Gastrocnemius medialis (tissue), 4 donors: Measurements from ENCODE around the gene CCDC85B. TPM values are rescaled to one million over a fixed set of nuclear protein-coding genes. Genes with fewer than 3 reads are reported as not detected.
A peak's percentile ranks its signal among the peaks of the same experiment; 100 is the strongest.

ENCODE experiments used
- ATAC-seq, 2 donors: fragments of 150-250 bp; one replicate each; pipeline ENCODE4 v1.9.1; 2016
- DNase-seq, 2 donors: peaks; one replicate each; pipeline ENCODE4 v3.0.0-alpha.2; 2019
- H3K27ac ChIP-seq, 4 donors: fragments of 200-600 bp; sonication (generic); 1 replicate in 1 of 4; 2 replicates in 3 of 4; pipeline ENCODE4 v1.5.1; 2016 to 2018; ENCODE audit warnings: mild to moderate bottlenecking in 2 of 4, moderate library complexity in 1 of 4
- H3K27me3 ChIP-seq, 3 donors: fragments of 200-600 bp; sonication (generic) in 2 of 3; 1 replicate in 1 of 3; 2 replicates in 2 of 3; pipeline versions ENCODE4 v1.5.1 to v1.6.0; 2016 to 2019; ENCODE audit warnings: mild to moderate bottlenecking in 1 of 3, moderate library complexity in 1 of 3
- H3K36me3 ChIP-seq, 2 donors: fragments of 200-600 bp; sonication (generic) in 1 of 2; one replicate each; pipeline ENCODE4 v1.5.1; 2017 to 2018
- H3K4me1 ChIP-seq, 2 donors: fragments of 200-600 bp; sonication (generic) in 1 of 2; one replicate each; pipeline ENCODE4 v1.5.1; 2016 to 2017; ENCODE audit warnings: mild to moderate bottlenecking in 2 of 2
- H3K4me3 ChIP-seq, 4 donors: fragments of 200-600 bp; sonication (generic) in 3 of 4; 1 replicate in 1 of 4; 2 replicates in 3 of 4; pipeline ENCODE4 v1.5.1; 2016 to 2019; ENCODE audit warnings: mild to moderate bottlenecking in 2 of 4
- H3K9me3 ChIP-seq, 3 donors: fragments of 200-600 bp; sonication (generic) in 2 of 3; 1 replicate in 1 of 3; 2 replicates in 2 of 3; pipeline ENCODE4 v1.5.1; 2016 to 2019
- POLR2A ChIP-seq, 2 donors: fragments of 450-650 bp; IDR thresholded peaks; one replicate each; pipeline ENCODE4 v1.6.1; 2017; ENCODE audit warnings: antibody characterized with exemption in 2 of 2, mild to moderate bottlenecking in 2 of 2, moderate library complexity in 2 of 2
- in situ Hi-C, 4 donors: fragments of 200-750 bp; cut with MboI; loops; one replicate each; pipeline versions ENCODE4 v1.15.0 to v1.8.0; 2017; ENCODE audit warnings: low sequenced_read_pairs in 4 of 4
- intact Hi-C: fragments of 100-400 bp; cut with DNase I; formaldehyde crosslinking; loops from one replicate; pipeline ENCODE4 v1.15.1; 2023; ENCODE audit warnings: low total_unique reads
- total RNA-seq, 4 donors: library from RNA; depleted of rRNA; stranded (reverse); fragments of >200 nt; gene quantifications; one replicate each; pipeline versions ENCODE4 v1.1.0 to v1.2.3, GENCODE V29; 2016
- TF ChIP-seq, protein P1 (sequence below), 5 experiments: fragments of 450-650 bp in 3 of 5; fragments of 200-600 bp in 2 of 5; sonication (generic) in 2 of 5; IDR thresholded peaks in 4 of 5; conservative IDR thresholded peaks in 1 of 5; 1 replicate in 4 of 5; 2 replicates in 1 of 5; pipeline ENCODE4 v1.5.1; 2016 to 2019; ENCODE audit warnings: antibody characterized with exemption in 5 of 5, mild to moderate bottlenecking in 3 of 5, moderate library complexity in 3 of 5

CCDC85B gene
- total RNA-seq, 4 donors from 2014 or later = 25.4 to 81.3 (median 42.4) TPM

- no peak for DNase-seq
- peaks cover 21 to 24% of the 10 kb centered on the region in 2 donors for H3K4me1 ChIP-seq
Measured at GRCh38 chr11:65885231-65885630, 5.2 kb upstream of the CCDC85B start.

DNA sequence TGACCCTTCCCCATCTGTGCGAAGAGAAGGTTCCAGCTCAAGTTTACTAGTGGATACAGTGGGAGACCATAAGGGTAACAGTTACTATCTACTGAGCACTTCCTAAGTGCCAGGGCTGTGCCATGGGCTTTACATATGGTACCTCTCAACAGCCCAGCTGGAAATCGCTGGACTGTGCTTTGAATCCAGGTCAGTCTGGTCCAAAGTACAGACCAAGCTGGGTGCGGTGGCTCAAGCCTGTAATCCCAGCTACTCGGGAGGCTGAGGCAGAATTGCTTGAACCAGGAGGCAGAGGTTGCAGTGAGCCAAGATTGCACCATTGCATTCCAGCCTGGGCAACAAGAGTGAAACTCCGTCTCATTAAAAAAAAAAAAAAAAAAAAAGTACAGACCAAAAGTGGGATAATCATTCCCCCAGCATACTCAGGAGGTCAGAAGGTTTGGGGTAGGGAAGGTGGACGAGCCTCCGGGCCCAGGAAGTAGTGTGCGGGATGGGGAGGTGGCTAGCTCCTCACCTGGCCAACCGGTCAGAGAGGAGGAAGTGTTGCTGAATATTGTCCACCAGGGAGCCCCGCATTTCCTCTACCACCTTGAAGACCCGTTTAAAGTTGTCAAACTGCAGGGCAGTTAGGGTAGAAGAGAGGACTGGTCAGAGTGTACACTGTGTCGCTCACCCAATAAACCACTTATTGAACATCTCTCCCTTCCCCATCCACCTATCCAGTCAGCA lies 4.5 kb upstream of the CCDC85B start:
- intact Hi-C loops = no loop called here
- TF ChIP-seq POLR2A (IDR thresholded peaks at IDR 0.05) = no peak
- TF ChIP-seq, protein P1, sequence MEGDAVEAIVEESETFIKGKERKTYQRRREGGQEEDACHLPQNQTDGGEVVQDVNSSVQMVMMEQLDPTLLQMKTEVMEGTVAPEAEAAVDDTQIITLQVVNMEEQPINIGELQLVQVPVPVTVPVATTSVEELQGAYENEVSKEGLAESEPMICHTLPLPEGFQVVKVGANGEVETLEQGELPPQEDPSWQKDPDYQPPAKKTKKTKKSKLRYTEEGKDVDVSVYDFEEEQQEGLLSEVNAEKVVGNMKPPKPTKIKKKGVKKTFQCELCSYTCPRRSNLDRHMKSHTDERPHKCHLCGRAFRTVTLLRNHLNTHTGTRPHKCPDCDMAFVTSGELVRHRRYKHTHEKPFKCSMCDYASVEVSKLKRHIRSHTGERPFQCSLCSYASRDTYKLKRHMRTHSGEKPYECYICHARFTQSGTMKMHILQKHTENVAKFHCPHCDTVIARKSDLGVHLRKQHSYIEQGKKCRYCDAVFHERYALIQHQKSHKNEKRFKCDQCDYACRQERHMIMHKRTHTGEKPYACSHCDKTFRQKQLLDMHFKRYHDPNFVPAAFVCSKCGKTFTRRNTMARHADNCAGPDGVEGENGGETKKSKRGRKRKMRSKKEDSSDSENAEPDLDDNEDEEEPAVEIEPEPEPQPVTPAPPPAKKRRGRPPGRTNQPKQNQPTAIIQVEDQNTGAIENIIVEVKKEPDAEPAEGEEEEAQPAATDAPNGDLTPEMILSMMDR (IDR thresholded peaks at IDR 0.05 in 4 of 5, conservative IDR thresholded peaks at IDR 0.05 in 1 of 5) = no peak
- Histone ChIP-seq H3K9me3 (no peaks in the 10 kb centered on the region), H3K27me3 (no peaks in the 10 kb centered on the region), H3K4me1 (peaks cover 21 to 24% of the 10 kb centered on the region in 2 donors), H3K27ac (no peak overlapping the region), H3K36me3 (peaks cover 0 to 44% of the 10 kb centered on the region in 2 donors), H3K4me3 (no peak overlapping the region)
- no peak for ATAC-seq
- no peak for DNase-seq
- in situ Hi-C loops = loop anchor here (10.0 kb wide), 3 partner anchors 79 to 109 kb away; partner anchors contain the start of gene SART1 (in 1 of the 4)

More at GRCh38 chr11:65885231-65885630, 5.2 kb upstream of the CCDC85B start:
- H3K4me3 ChIP-seq = no peak overlapping the region
- intact Hi-C loops (no loop called here), in situ Hi-C loops (loop anchor here (10.0 kb wide), 3 partner anchors 80 to 110 kb away; partner anchors contain the start of gene SART1 (in 1 of the 4))
- no peaks in the 10 kb centered on the region for H3K9me3 ChIP-seq
- H3K36me3 ChIP-seq = peaks cover 0 to 44% of the 10 kb centered on the region in 2 donors
- H3K27ac ChIP-seq = no peak overlapping the region
- TF ChIP-seq POLR2A (IDR thresholded peaks at IDR 0.05) = no peak
- TF ChIP-seq, protein P1 (IDR thresholded peaks at IDR 0.05 in 4 of 5, conservative IDR thresholded peaks at IDR 0.05 in 1 of 5) = no peak
- ATAC-seq = no peak
- no peaks in the 10 kb centered on the region for H3K27me3 ChIP-seq

GRCh38 chr11:65886826-65887722 lies 3.4 kb upstream of the CCDC85B start:
- DNase-seq (no peak), ATAC-seq (no peak)
- Histone ChIP-seq H3K9me3 (no peaks in the 10 kb centered on the region), H3K27me3 (no peaks in the 10 kb centered on the region), H3K4me3 (peak overlapping the region; percentile 66 to 86 (median 78)), H3K36me3 (peaks cover 0 to 38% of the 10 kb centered on the region in 2 donors), H3K4me1 (peaks cover 30 to 33% of the 10 kb centered on the region in 2 donors), H3K27ac (peak overlapping the region; percentile 93 to 98 (median 96))
- intact Hi-C loops = no loop called here
- no peak for TF ChIP-seq POLR2A (IDR thresholded peaks at IDR 0.05)
- TF ChIP-seq, protein P1 (IDR thresholded peaks at IDR 0.05 in 4 of 5, conservative IDR thresholded peaks at IDR 0.05 in 1 of 5) = no peak
- in situ Hi-C loops = loop anchor here (10.0 kb wide), 3 partner anchors 78 to 108 kb away; partner anchors contain the start of gene SART1 (in 1 of the 4)

GRCh38 chr11:65887723-65888162 lies 2.7 kb upstream of the CCDC85B start:
- Histone ChIP-seq H3K27ac (peak overlapping the region; percentile 93 to 98 (median 96)), H3K4me1 (peaks cover 37 to 39% of the 10 kb centered on the region in 2 donors), H3K36me3 (peaks cover 0 to 32% of the 10 kb centered on the region in 2 donors), H3K4me3 (peak overlapping the region; percentile 66 to 86 (median 78)), H3K9me3 (no peaks in the 10 kb centered on the region), H3K27me3 (no peaks in the 10 kb centered on the region)
- DNase-seq (no peak), ATAC-seq (no peak)
- intact Hi-C loops = loop anchor here (1.0 to 2.0 kb wide), 6 partner anchors 14 to 115 kb away; partner anchors contain the start of genes BANF1, C11orf68, DRAP1 and EIF1AD
- in situ Hi-C loops = loop anchor here (10.0 kb wide), 3 partner anchors 77 to 107 kb away; partner anchors contain the start of gene SART1 (in 1 of the 4)
- TF ChIP-seq POLR2A (IDR thresholded peaks at IDR 0.05) = no peak
- TF ChIP-seq, protein P1 (IDR thresholded peaks at IDR 0.05 in 4 of 5, conservative IDR thresholded peaks at IDR 0.05 in 1 of 5) = no peak
